NOMO-1 (cell line): ENCODE results near the gene AFDN.
A peak's percentile ranks its signal among the peaks of the same experiment; 100 is the strongest.

Experiments
- DNase-seq, 2 experiments: peaks; one replicate each; lab custom pipeline; 2025; ENCODE audit not compliant: unreplicated experiment in 2 of 2; lab: John Stamatoyannopoulos, UW

Gene AFDN

GRCh38 chr6:167910652-167911051, 83.9 kb downstream of the AFDN start:
- no peak for DNase-seq

- DNase-seq: no peak
Observed at GRCh38 chr6:167912494-167912893, 85.8 kb downstream of the AFDN start.

GRCh38 chr6:167913699-167914098, 87.0 kb downstream of the AFDN start:
- no peak for DNase-seq

- DNase-seq: no peak
Observed at GRCh38 chr6:167915139-167915538, 88.4 kb downstream of the AFDN start.

GRCh38 chr6:167917551-167918154, 90.9 kb downstream of the AFDN start:
- no peak for DNase-seq

GRCh38 chr6:167918548-167919278, 92.0 kb downstream of the AFDN start:
- DNase-seq: no peak

- no peak for DNase-seq
Observed at GRCh38 chr6:167919349-167919748, 92.6 kb downstream of the AFDN start.

- DNase-seq: no peak
Observed at GRCh38 chr6:167920165-167920564, 93.5 kb downstream of the AFDN start.

- no peak for DNase-seq
Observed at GRCh38 chr6:167921831-167922230, 95.1 kb downstream of the AFDN start.

- DNase-seq: no peak
Observed at GRCh38 chr6:167925026-167925425, 98.3 kb downstream of the AFDN start.

- DNase-seq: peak in 1 of 2 experiments; percentile 4
Observed at GRCh38 chr6:167927246-167927645, 100.5 kb downstream of the AFDN start.

GRCh38 chr6:167928111-167928510, 101.4 kb downstream of the AFDN start:
- DNase-seq: no peak

- DNase-seq: no peak
Observed at GRCh38 chr6:167930295-167930694, 103.6 kb downstream of the AFDN start.

- DNase-seq: no peak
Observed at GRCh38 chr6:167932468-167933276, 106.0 kb downstream of the AFDN start.

- DNase-seq: no peak
Observed at GRCh38 chr6:167933290-167933689, 106.6 kb downstream of the AFDN start.

GRCh38 chr6:167933847-167934246, 107.1 kb downstream of the AFDN start:
- DNase-seq: no peak

- no peak for DNase-seq
Observed at GRCh38 chr6:167934426-167934864, 107.7 kb downstream of the AFDN start.

GRCh38 chr6:167936051-167936450, 109.3 kb downstream of the AFDN start:
- DNase-seq: no peak

- DNase-seq: no peak
Observed at GRCh38 chr6:167937301-167937700, 110.6 kb downstream of the AFDN start.

GRCh38 chr6:167937948-167938911, 111.5 kb downstream of the AFDN start:
- DNase-seq: peak; percentile 49 to 81
